ENCODE data around the gene PRKAB1. TPM values are rescaled to one million over a fixed set of nuclear protein-coding genes. Genes with fewer than 3 reads are reported as not detected.
A peak's percentile ranks its signal among the peaks of the same experiment; 100 is the strongest.

Gene PRKAB1
- total and polyA plus RNA-seq, 2 experiments from 2014 or later = 16.3 to 31.0 TPM

DNA sequence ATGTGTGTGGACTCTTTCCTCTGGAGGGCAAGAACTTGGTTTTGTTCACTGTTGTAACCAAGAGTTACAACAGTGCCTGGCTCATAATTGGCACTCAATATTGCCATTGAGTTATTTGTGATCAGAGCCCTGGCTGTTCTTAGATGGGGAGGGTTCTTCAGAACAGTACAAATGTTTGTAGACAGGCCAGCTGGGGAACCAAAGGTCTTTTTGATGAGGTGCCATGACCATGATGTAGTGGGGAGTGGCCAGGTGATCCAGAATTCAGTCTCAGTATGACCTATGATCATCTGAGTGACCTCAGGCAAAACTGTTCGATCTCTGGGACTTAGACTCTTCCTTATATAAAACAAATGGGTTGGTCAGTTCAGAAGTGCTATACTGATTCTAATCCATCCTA lies 3.3 kb upstream of the PRKAB1 start:
- no peak overlapping the region for H3K4me3 ChIP-seq
- Mint-ChIP-seq H3K4me1 (peaks cover 6% of the 10 kb centered on the region), H3K36me3 (ENCODE audit: low read depth) (peaks cover 3% of the 10 kb centered on the region; the same call in 2 of the 3 replicates), H3K27me3 (ENCODE audit: insufficient read depth, low read depth, poor library complexity) (peaks cover 3% of the 10 kb centered on the region), H3K9me3 (no peaks in the 10 kb centered on the region), H3K27ac (no peak overlapping the region), H3K4me3 (no peak overlapping the region)
- TF ChIP-seq CREB1 (CRISPR knock-in tag; IDR thresholded peaks at IDR 0.05; ENCODE audit: low read depth) = no peak
- no peak for TF ChIP-seq ZNF114 (CRISPR knock-in tag; IDR thresholded peaks at IDR 0.05)
- no peak for TF ChIP-seq STAT1 (IDR thresholded peaks at IDR 0.05; ENCODE audit: unreplicated experiment)
- no peak for TF ChIP-seq EZH2 (IDR thresholded peaks at IDR 0.05; ENCODE audit: low read depth, unreplicated experiment)
- no peak for TF ChIP-seq REST (IDR thresholded peaks at IDR 0.05; ENCODE audit: unreplicated experiment)
- no peak for TF ChIP-seq NANOG (IDR thresholded peaks at IDR 0.05; ENCODE audit: borderline replicate concordance)
- no peak for TF ChIP-seq ETS1 (IDR thresholded peaks at IDR 0.05)
- TF ChIP-seq, protein P1, sequence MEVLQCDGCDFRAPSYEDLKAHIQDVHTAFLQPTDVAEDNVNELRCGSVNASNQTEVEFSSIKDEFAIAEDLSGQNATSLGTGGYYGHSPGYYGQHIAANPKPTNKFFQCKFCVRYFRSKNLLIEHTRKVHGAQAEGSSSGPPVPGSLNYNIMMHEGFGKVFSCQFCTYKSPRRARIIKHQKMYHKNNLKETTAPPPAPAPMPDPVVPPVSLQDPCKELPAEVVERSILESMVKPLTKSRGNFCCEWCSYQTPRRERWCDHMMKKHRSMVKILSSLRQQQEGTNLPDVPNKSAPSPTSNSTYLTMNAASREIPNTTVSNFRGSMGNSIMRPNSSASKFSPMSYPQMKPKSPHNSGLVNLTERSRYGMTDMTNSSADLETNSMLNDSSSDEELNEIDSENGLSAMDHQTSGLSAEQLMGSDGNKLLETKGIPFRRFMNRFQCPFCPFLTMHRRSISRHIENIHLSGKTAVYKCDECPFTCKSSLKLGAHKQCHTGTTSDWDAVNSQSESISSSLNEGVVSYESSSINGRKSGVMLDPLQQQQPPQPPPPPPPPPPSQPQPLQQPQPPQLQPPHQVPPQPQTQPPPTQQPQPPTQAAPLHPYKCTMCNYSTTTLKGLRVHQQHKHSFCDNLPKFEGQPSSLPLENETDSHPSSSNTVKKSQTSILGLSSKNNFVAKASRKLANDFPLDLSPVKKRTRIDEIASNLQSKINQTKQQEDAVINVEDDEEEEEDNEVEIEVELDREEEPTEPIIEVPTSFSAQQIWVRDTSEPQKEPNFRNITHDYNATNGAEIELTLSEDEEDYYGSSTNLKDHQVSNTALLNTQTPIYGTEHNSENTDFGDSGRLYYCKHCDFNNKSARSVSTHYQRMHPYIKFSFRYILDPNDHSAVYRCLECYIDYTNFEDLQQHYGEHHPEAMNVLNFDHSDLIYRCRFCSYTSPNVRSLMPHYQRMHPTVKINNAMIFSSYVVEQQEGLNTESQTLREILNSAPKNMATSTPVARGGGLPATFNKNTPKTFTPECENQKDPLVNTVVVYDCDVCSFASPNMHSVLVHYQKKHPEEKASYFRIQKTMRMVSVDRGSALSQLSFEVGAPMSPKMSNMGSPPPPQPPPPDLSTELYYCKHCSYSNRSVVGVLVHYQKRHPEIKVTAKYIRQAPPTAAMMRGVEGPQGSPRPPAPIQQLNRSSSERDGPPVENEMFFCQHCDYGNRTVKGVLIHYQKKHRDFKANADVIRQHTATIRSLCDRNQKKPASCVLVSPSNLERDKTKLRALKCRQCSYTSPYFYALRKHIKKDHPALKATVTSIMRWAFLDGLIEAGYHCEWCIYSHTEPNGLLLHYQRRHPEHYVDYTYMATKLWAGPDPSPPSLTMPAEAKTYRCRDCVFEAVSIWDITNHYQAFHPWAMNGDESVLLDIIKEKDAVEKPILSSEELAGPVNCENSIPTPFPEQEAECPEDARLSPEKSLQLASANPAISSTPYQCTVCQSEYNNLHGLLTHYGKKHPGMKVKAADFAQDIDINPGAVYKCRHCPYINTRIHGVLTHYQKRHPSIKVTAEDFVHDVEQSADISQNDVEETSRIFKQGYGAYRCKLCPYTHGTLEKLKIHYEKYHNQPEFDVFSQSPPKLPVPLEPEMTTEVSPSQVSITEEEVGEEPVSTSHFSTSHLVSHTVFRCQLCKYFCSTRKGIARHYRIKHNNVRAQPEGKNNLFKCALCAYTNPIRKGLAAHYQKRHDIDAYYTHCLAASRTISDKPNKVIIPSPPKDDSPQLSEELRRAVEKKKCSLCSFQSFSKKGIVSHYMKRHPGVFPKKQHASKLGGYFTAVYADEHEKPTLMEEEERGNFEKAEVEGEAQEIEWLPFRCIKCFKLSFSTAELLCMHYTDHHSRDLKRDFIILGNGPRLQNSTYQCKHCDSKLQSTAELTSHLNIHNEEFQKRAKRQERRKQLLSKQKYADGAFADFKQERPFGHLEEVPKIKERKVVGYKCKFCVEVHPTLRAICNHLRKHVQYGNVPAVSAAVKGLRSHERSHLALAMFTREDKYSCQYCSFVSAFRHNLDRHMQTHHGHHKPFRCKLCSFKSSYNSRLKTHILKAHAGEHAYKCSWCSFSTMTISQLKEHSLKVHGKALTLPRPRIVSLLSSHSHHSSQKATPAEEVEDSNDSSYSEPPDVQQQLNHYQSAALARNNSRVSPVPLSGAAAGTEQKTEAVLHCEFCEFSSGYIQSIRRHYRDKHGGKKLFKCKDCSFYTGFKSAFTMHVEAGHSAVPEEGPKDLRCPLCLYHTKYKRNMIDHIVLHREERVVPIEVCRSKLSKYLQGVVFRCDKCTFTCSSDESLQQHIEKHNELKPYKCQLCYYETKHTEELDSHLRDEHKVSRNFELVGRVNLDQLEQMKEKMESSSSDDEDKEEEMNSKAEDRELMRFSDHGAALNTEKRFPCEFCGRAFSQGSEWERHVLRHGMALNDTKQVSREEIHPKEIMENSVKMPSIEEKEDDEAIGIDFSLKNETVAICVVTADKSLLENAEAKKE (CRISPR knock-in tag; IDR thresholded peaks at IDR 0.05) = no peak
- TF ChIP-seq EZH2phosphoT487 (IDR thresholded peaks at IDR 0.05; ENCODE audit: unreplicated experiment) = no peak
- TF ChIP-seq JUNB (IDR thresholded peaks at IDR 0.05; ENCODE audit: unreplicated experiment) = no peak
- TF ChIP-seq CTCF (conservative IDR thresholded peaks at IDR 0.05; ENCODE audit: low read depth in 2 of 2) = no peak
- TF ChIP-seq POLR2AphosphoS5 (IDR thresholded peaks at IDR 0.05; ENCODE audit: low read depth) = no peak
- TF ChIP-seq ZNF331 (CRISPR knock-in tag; IDR thresholded peaks at IDR 0.05; ENCODE audit: low read depth) = no peak
- no peaks in the 10 kb centered on the region; the same call in 1 of the 2 replicates for H3K4me1 ChIP-seq (ENCODE audit: insufficient read depth)
- H3K4me2 ChIP-seq = no peak overlapping the region
- no peaks in the 10 kb centered on the region for H3K27me3 ChIP-seq (ENCODE audit: insufficient read depth)
- no peaks in the 10 kb centered on the region for H3K36me3 ChIP-seq (ENCODE audit: insufficient read depth)
- no peak overlapping the region for H3K27ac ChIP-seq (ENCODE audit: low read depth)
- H3F3A ChIP-seq (replicated peaks; ENCODE audit: low read depth) = peaks cover 4% of the 10 kb centered on the region
- H3K9me2 ChIP-seq (ENCODE audit: insufficient read depth) = no peaks in the 10 kb centered on the region
- no peaks in the 10 kb centered on the region for H4K20me1 ChIP-seq (replicated peaks; ENCODE audit: insufficient read depth)
- H3K79me2 ChIP-seq (replicated peaks; ENCODE audit: insufficient read depth) = peaks cover 14% of the 10 kb centered on the region
- DNase-seq (ENCODE audit: low spot score) = no peak
- H2AFZ ChIP-seq = 0 out of 2 replicates have a peak overlapping the region, but pooled peaks have one; percentile 18
- ATAC-seq = no peak

Data from GM23338 (cell line).